ENCODE data around the gene TOM1L2. TPM values are rescaled to one million over a fixed set of nuclear protein-coding genes. Genes with fewer than 3 reads are reported as not detected.

TOM1L2 gene
- total and polyA plus RNA-seq, 2 donors (not counting 1 experiment from before 2014, with no cell fraction given), result 33.9 to 35.9 TPM

DNA sequence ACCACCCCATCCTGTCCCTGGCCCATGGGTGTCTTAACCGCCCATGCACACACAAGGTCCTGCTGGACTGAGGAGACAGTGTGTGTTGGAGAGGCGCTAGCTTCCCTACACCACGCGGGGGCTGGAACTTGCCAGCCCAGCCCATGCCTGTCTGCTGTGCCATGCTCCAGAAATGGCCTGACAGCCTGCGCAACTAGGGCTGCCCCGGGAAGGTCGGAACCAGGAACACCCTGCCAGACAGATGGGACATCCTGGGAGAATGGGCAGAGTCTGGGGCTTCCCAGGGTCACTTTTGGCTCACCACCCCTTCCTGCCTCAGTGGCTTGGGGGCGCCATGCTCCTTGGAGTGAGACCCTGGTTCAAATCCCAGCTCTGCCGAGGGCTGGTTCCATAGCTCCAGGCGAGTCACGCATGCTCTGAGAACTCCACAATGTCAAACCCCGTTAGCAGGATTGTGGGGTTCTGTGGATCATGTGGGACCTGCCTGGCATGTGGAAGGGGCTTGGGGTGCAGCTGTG, 171.6 kb downstream of the TOM1L2 start:
- Histone ChIP-seq H3K36me3 (ENCODE audit: control insufficient read depth, insufficient read depth, low read length) (peaks cover 15% of the 10 kb centered on the region), H3K4me3 (replicated peaks in 1 of 4; ENCODE audit: control extremely low read depth in 1 of 4, insufficient read depth in 1 of 4, low read depth in 3 of 4, low read length in 4 of 4) (no peak overlapping the region), H3K27ac (ENCODE audit: insufficient read depth, low read length) (no peak overlapping the region), H3K79me2 (ENCODE audit: control insufficient read depth, insufficient read depth, low read length) (no peaks in the 10 kb centered on the region), H3K9me3 (ENCODE audit: control insufficient read depth, insufficient read depth, low read depth, low read length) (no peaks in the 10 kb centered on the region), H4K20me1 (ENCODE audit: control insufficient read depth, extremely low read depth, insufficient read depth, low read length) (no peaks in the 10 kb centered on the region), H3K4me2 (ENCODE audit: extremely low read depth, insufficient read depth, low read length) (no peak overlapping the region), H3K4me1 (ENCODE audit: control insufficient read depth, extremely low read depth, insufficient read depth, low read length) (no peaks in the 10 kb centered on the region), H2AFZ (ENCODE audit: low read length) (no peak overlapping the region), H3K27me3 (ENCODE audit: control insufficient read depth, insufficient read depth, low read length) (no peaks in the 10 kb centered on the region), H3K9ac (ENCODE audit: insufficient read depth, low read length) (no peak overlapping the region)
- TF ChIP-seq, protein P1, sequence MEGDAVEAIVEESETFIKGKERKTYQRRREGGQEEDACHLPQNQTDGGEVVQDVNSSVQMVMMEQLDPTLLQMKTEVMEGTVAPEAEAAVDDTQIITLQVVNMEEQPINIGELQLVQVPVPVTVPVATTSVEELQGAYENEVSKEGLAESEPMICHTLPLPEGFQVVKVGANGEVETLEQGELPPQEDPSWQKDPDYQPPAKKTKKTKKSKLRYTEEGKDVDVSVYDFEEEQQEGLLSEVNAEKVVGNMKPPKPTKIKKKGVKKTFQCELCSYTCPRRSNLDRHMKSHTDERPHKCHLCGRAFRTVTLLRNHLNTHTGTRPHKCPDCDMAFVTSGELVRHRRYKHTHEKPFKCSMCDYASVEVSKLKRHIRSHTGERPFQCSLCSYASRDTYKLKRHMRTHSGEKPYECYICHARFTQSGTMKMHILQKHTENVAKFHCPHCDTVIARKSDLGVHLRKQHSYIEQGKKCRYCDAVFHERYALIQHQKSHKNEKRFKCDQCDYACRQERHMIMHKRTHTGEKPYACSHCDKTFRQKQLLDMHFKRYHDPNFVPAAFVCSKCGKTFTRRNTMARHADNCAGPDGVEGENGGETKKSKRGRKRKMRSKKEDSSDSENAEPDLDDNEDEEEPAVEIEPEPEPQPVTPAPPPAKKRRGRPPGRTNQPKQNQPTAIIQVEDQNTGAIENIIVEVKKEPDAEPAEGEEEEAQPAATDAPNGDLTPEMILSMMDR (conservative IDR thresholded peaks at IDR 0.05 in 1 of 2, IDR thresholded peaks at IDR 0.05 in 1 of 2; ENCODE audit: low read depth in 1 of 2, low read length in 2 of 2), result no peak
- no peak for TF ChIP-seq EZH2 (IDR thresholded peaks at IDR 0.05; ENCODE audit: low read length, missing control alignments)
- DNase-seq (ENCODE audit: low read depth in 2 of 2), result no peak

DNA sequence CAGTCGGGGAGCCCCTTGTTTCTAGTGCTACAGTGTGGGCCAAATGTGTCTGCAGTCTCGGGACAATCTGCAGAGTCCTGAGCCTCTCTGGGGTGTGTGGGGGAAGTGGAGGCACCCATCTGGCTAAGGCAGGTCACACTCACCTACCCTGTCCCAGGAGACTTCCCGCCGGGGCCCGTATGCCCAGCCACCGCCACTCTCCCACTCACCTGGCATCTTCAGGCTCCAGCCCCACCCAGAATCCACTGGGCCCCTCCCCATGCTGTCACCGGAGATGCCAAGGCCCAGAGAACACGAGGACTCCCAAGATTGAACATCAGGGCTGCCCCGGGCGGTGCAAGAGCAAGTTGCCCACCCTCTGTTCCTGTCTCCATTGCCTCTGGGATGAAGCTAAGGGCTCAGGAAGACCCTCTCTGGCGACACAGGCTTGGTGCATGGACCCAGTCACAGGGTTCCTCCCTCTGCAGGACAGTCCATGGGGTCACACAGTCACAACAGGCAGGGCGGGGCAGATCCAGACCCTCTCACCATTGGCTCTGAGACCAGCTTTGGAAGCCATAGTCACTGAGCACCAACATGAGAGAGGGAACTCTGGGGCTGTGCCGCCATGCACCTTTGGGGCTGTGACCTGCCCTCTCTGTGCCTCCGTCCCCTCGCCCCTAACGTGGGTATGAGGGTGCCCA, 173.5 kb downstream of the TOM1L2 start:
- H4K20me1 ChIP-seq (ENCODE audit: control insufficient read depth, extremely low read depth, insufficient read depth, low read length), result no peaks in the 10 kb centered on the region
- H3K36me3 ChIP-seq (ENCODE audit: control insufficient read depth, insufficient read depth, low read length), result peaks cover 16% of the 10 kb centered on the region
- no peaks in the 10 kb centered on the region for H3K4me1 ChIP-seq (ENCODE audit: control insufficient read depth, extremely low read depth, insufficient read depth, low read length)
- no peaks in the 10 kb centered on the region for H3K9me3 ChIP-seq (ENCODE audit: control insufficient read depth, insufficient read depth, low read depth, low read length)
- no peaks in the 10 kb centered on the region for H3K27me3 ChIP-seq (ENCODE audit: control insufficient read depth, insufficient read depth, low read length)
- no peak overlapping the region for H3K4me3 ChIP-seq (replicated peaks in 1 of 4; ENCODE audit: control extremely low read depth in 1 of 4, insufficient read depth in 1 of 4, low read depth in 3 of 4, low read length in 4 of 4)
- H3K4me2 ChIP-seq (ENCODE audit: extremely low read depth, insufficient read depth, low read length), result no peak overlapping the region
- no peak overlapping the region for H3K9ac ChIP-seq (ENCODE audit: insufficient read depth, low read length)
- DNase-seq (ENCODE audit: low read depth in 2 of 2), result no peak
- no peak for TF ChIP-seq EZH2 (IDR thresholded peaks at IDR 0.05; ENCODE audit: low read length, missing control alignments)
- TF ChIP-seq, protein P1 (conservative IDR thresholded peaks at IDR 0.05 in 1 of 2, IDR thresholded peaks at IDR 0.05 in 1 of 2; ENCODE audit: low read depth in 1 of 2, low read length in 2 of 2), result no peak
- no peaks in the 10 kb centered on the region for H3K79me2 ChIP-seq (ENCODE audit: control insufficient read depth, insufficient read depth, low read length)
- H3K27ac ChIP-seq (ENCODE audit: insufficient read depth, low read length), result no peak overlapping the region
- no peak overlapping the region for H2AFZ ChIP-seq (ENCODE audit: low read length)

DNA sequence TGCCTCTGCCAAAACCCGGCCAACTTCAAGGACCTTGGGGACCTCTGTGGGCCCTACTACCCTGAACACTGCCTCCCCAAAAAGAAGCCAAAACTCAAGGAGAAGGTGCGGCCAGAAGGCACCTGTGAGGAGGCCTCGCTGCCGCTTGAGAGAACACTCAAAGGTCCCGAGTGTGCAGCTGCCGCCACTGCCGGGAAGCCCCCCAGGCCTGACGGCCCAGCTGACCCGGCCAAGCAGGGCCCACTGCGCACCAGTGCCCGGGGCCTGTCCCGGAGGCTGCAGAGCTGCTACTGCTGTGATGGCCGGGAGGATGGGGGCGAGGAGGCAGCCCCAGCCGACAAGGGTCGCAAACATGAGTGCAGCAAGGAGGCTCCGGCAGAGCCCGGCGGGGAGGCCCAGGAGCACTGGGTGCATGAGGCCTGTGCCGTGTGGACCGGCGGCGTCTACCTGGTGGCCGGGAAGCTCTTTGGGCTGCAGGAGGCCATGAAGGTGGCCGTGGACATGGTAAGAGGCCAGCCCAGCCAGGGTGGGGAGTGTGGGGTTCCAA, 174.1 kb downstream of the TOM1L2 start:
- Histone ChIP-seq H3K4me3 (replicated peaks in 1 of 4; ENCODE audit: control extremely low read depth in 1 of 4, insufficient read depth in 1 of 4, low read depth in 3 of 4, low read length in 4 of 4) (no peak overlapping the region), H4K20me1 (ENCODE audit: control insufficient read depth, extremely low read depth, insufficient read depth, low read length) (no peaks in the 10 kb centered on the region), H3K9me3 (ENCODE audit: control insufficient read depth, insufficient read depth, low read depth, low read length) (no peaks in the 10 kb centered on the region), H3K79me2 (ENCODE audit: control insufficient read depth, insufficient read depth, low read length) (no peaks in the 10 kb centered on the region), H3K27me3 (ENCODE audit: control insufficient read depth, insufficient read depth, low read length) (no peaks in the 10 kb centered on the region), H3K4me2 (ENCODE audit: extremely low read depth, insufficient read depth, low read length) (no peak overlapping the region), H3K9ac (ENCODE audit: insufficient read depth, low read length) (no peak overlapping the region), H3K36me3 (ENCODE audit: control insufficient read depth, insufficient read depth, low read length) (peaks cover 16% of the 10 kb centered on the region), H3K27ac (ENCODE audit: insufficient read depth, low read length) (no peak overlapping the region), H3K4me1 (ENCODE audit: control insufficient read depth, extremely low read depth, insufficient read depth, low read length) (no peaks in the 10 kb centered on the region), H2AFZ (ENCODE audit: low read length) (no peak overlapping the region)
- TF ChIP-seq, protein P1 (conservative IDR thresholded peaks at IDR 0.05 in 1 of 2, IDR thresholded peaks at IDR 0.05 in 1 of 2; ENCODE audit: low read depth in 1 of 2, low read length in 2 of 2), result no peak
- TF ChIP-seq EZH2 (IDR thresholded peaks at IDR 0.05; ENCODE audit: low read length, missing control alignments), result no peak
- DNase-seq (ENCODE audit: low read depth in 2 of 2), result no peak

Data from fibroblast of lung (primary cell).